Measurements from ENCODE around the gene TLE3.
A peak's percentile ranks its signal among the peaks of the same experiment; 100 is the strongest.

The TLE3 gene

DNA sequence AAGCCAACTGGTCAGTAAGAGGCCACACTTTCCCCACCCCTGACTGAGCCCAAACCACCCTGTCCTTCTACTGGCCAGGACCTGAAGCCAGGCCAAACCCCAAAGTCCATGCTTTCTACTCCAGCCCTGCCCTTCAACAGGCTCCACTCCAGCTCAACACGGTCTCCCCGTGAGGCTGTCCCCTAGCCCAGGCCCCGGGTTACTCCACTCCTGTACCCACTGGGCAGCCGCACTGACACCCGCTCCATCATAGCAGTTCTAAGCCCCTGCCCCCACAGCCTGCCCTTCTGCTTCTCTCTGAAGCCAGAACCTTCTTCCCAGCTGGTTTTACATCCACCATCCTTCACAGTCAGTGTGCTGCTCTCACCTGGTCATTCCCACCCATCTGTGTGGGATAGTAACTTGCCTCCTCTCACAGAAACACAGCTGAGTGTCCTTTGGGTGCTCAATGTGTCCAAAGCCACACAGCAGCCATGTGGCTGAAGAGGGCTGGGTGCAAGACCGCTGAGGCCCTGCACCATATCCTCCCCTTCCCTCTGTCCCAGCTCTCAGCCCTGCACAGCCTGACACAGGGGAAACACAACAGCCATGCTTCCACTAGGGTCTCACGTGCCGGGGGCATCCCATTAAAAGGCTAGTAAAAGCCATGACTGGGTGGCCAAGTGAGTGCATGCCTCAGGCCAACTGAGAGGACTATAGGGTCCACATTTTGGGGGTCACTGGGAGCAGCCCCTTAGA, 38.1 kb downstream of the TLE3 start:
- H3K27me3 Mint-ChIP-seq: no peaks in the 10 kb centered on the region
- H3K27ac Mint-ChIP-seq: peak overlapping the region; percentile 16
- H3K4me3 Mint-ChIP-seq: no peak overlapping the region
- no peaks in the 10 kb centered on the region for H3K4me1 Mint-ChIP-seq (ENCODE audit: low read depth)
- no peaks in the 10 kb centered on the region for H3K9me3 Mint-ChIP-seq (ENCODE audit: low read depth)
- no peaks in the 10 kb centered on the region for H3K36me3 Mint-ChIP-seq

DNA sequence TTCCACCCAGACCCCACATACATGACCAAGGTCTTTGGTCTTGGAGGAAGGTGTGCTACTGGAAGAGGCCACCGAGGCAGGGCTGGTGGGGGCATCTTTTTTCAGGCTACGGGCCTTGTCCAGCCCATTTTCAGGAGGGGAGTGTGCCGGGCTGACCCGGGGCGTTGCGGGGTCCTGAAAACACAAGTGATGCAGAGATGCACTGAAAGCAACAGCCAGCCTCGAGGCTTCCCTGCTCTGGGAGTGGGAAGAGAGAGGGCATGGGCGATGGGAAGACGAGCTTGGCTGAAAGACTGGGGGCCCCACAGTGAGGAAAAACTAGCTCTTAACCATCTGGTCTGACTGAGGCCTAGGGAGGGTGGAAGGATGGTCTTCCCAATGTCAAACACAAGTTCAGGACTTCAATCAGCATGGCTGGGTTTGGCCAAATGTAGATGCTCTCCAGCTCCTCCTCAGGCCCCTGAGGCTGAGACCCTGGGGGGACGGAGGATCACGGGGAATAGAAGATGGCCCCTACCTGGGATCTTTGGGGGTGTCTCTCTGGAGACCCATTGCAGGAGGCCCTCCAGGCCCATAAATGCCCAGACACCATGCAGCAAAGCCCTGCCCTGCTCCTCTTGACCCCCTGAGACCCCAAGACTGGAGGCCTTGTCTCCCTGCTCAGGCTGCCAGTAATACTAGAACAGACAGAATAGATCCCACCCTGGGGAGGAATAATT, 38.9 kb downstream of the TLE3 start:
- no peaks in the 10 kb centered on the region for H3K36me3 Mint-ChIP-seq
- no peaks in the 10 kb centered on the region for H3K27me3 Mint-ChIP-seq
- no peaks in the 10 kb centered on the region for H3K4me1 Mint-ChIP-seq (ENCODE audit: low read depth)
- no peaks in the 10 kb centered on the region for H3K9me3 Mint-ChIP-seq (ENCODE audit: low read depth)
- no peak overlapping the region for H3K4me3 Mint-ChIP-seq
- H3K27ac Mint-ChIP-seq: peak overlapping the region; percentile 10

DNA sequence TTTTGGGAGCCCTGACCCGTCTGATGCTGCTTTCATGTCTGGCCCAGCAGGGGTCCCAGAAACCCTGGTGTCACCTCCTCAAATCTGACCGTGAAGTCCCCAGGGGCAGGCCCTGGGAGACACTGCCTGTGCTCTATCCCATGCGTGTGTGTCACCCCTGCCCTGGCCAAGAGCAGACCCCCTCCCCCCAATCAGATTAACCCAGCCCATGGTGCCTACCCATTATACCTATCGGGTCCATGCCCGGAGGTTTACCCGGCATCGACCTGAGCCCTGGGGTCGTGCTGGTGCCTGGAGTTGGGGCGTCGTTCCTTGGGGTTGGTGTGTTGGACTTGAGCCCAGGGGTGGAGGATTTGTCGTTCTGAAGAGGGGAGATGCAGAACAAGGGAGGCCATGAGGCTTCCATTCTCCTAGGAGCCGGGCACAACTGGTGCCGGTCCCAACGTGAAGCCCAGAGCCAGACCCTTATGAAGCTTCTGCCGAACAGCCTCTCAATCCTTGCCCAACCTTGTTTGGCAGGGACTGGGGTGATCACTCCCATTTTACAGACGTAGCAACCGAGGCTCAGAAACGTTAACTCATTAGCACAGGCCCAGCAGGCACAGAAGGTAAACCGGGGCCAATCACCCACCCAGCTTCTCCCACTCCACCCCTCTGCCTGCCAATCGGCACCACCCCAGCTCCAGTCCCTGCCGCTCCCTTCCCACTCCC, 39.6 kb downstream of the TLE3 start:
- Mint-ChIP-seq H3K4me3 (no peak overlapping the region), H3K4me1 (ENCODE audit: low read depth) (no peaks in the 10 kb centered on the region), H3K9me3 (ENCODE audit: low read depth) (no peaks in the 10 kb centered on the region), H3K27ac (no peak overlapping the region), H3K27me3 (no peaks in the 10 kb centered on the region), H3K36me3 (no peaks in the 10 kb centered on the region)

DNA sequence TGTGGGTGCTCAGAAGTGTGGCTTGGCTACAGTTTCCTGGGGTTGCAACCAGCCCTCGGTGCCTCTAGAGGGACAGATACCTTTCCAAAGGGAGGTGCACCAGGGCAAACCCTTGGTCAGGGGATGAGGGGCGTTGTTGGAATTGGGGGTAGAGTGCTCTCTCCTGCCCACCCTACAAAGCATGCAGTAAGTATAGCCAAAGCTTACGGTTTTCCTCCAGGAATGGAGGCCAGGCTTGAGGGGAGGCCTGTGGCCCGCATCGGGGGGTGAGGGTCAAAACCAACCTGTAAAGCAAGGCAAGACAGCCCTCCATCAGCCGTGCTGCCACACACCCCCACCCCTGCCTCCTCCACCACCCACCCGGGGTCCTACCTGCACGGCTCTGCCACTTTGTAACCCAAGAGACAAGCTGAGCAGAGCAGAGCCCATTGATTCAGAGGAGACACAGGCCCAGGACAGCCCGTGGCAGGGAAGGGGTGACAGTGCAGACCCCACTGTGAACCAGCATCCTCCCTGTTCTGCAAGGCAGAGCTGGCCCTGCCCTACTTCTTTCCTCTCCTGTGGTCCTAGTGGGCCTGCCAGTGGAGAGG, 41.5 kb downstream of the TLE3 start:
- H3K9me3 Mint-ChIP-seq (ENCODE audit: low read depth): no peaks in the 10 kb centered on the region
- no peak overlapping the region for H3K27ac Mint-ChIP-seq
- no peaks in the 10 kb centered on the region for H3K4me1 Mint-ChIP-seq (ENCODE audit: low read depth)
- H3K36me3 Mint-ChIP-seq: no peaks in the 10 kb centered on the region
- no peaks in the 10 kb centered on the region for H3K27me3 Mint-ChIP-seq
- no peak overlapping the region for H3K4me3 Mint-ChIP-seq

DNA sequence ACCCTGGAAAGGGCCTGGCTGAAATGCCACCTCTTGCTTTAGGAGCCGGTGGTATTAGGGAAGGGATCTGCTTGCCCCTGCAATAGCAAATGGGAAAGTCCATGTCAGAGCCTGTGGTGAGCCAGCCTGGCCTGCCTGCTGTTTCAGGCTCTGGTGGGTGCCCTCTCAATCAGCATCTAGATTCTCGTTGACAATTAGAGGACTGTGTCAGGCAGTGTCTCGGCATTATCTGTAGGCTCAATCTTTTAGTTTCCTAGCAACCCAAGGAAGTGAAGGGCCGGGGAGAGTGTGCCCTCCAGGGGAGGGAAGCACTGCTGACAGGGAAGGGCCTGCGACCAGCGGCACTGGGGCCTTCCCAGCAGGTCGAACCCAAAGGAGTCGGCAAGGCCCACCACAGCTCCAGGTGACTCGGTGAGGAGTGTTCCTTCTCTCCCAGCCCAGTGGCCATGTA, 42.1 kb downstream of the TLE3 start:
- Mint-ChIP-seq H3K27ac (no peak overlapping the region), H3K4me1 (ENCODE audit: low read depth) (no peaks in the 10 kb centered on the region), H3K9me3 (ENCODE audit: low read depth) (no peaks in the 10 kb centered on the region), H3K4me3 (no peak overlapping the region), H3K27me3 (no peaks in the 10 kb centered on the region), H3K36me3 (no peaks in the 10 kb centered on the region)

DNA sequence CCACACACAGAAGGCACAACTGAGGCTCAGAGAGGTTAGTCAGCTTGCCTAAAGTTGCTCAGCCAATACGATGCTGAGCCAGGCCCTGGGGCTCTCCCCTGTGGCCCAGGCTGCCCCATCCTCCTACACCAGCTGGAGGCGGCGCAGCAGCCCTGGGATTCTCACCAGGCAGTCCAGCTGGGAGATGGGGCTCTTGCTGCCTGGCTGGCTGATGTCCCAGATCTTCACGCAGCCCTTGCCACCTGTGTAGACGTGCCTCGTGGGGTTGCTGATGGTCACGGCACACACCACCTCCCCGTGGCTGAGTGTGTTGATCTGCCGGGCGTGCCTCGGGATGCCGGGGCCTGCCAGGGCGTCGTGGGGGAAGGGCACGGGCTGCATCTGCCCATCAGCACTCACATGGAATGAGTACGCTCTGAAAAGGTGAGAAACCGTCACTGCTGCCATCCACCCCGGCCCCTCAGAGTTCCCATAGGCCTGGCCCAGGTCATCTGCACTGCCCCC, 42.8 kb downstream of the TLE3 start:
- no peaks in the 10 kb centered on the region for H3K4me1 Mint-ChIP-seq (ENCODE audit: low read depth)
- peaks cover 3% of the 10 kb centered on the region for H3K36me3 Mint-ChIP-seq
- H3K9me3 Mint-ChIP-seq (ENCODE audit: low read depth): no peaks in the 10 kb centered on the region
- no peak overlapping the region for H3K27ac Mint-ChIP-seq
- H3K27me3 Mint-ChIP-seq: no peaks in the 10 kb centered on the region
- no peak overlapping the region for H3K4me3 Mint-ChIP-seq

DNA sequence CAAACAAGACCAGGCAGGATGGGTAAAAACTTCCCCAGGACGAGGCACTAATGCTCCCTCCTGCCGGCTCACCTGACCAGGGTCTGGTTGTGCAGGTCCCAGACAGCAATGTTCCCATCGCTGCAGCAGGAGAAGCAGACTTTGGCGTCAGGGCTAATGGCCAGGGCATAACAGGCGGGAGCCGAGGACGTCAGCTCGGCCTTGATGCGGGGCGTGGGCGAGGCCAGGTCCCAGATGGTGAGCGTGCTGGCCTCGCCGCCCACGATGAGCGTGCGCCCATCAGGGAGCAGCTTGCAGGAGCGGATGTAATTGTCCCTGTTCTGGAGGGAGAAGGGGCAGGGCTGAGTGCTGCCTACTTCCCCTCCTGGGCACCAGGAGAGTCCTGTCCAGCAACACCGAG, 43.4 kb downstream of the TLE3 start:
- Mint-ChIP-seq H3K36me3 (peaks cover 3% of the 10 kb centered on the region), H3K27me3 (no peaks in the 10 kb centered on the region), H3K4me3 (no peak overlapping the region), H3K4me1 (ENCODE audit: low read depth) (no peaks in the 10 kb centered on the region), H3K9me3 (ENCODE audit: low read depth) (no peaks in the 10 kb centered on the region), H3K27ac (no peak overlapping the region)

DNA sequence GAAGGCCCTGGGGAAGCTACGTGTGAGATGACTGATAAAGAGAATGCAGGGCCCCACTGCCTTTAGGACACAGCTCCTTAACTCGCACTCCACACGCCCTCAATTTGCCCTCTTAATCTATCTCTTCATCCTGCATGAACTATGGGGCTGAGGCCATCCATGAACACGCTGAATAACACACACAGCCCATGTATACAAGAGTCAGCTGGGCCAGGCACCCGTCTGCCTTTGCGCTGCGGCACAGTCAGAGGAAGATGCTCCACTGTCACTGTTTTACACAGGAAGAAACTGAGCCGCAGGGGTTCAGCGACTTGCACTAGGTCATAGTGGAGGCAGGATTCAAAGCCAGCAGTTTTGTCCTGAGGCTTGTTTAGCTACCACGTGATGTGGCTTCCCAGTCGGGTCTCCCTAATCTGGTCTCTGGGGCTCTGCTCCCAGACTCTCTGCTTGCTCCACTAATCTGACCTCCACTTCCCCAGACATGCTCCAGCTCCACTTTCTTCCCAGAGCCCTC, 43.9 kb downstream of the TLE3 start:
- H3K4me1 Mint-ChIP-seq (ENCODE audit: low read depth): no peaks in the 10 kb centered on the region
- H3K27me3 Mint-ChIP-seq: no peaks in the 10 kb centered on the region
- H3K27ac Mint-ChIP-seq: no peak overlapping the region
- H3K9me3 Mint-ChIP-seq (ENCODE audit: low read depth): no peaks in the 10 kb centered on the region
- peaks cover 3% of the 10 kb centered on the region for H3K36me3 Mint-ChIP-seq
- no peak overlapping the region for H3K4me3 Mint-ChIP-seq

DNA sequence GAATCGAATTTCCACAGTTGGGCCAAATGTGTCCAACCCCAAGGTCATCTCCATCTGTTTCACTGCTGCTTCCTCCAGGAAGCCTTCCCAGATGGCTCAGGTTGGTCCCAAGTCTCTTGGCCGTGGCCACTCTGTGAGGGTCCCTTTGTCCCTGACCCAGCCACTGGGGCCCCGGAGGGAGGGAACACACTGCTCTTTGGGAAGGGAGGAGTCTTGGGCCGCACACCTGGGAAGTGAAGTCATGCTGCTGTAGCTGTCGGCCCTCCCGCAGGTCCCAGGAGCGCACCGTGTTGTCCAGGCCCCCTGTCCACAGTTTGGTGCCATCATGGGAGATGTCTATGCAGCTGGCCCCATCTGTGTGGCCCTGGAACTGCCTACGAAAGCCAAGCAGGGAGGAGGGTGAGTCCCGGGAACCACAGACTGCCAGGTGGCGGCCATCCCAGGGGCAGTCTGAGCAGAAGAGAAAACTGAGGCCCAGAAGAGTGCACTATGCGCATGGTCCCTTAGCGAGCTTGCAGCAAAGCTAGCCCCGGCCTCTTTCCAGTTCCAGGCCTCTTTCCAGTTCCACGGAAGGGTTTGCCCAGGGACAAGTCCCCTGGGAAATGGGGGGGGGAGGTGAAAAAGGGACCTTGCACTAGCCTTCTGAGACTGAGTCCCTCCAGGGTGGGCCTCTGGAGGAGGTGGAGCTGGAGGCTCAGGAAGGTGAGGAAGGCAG, 44.6 kb downstream of the TLE3 start:
- Mint-ChIP-seq H3K27ac (no peak overlapping the region), H3K27me3 (no peaks in the 10 kb centered on the region), H3K9me3 (ENCODE audit: low read depth) (no peaks in the 10 kb centered on the region), H3K4me1 (ENCODE audit: low read depth) (no peaks in the 10 kb centered on the region), H3K4me3 (no peak overlapping the region), H3K36me3 (peaks cover 3% of the 10 kb centered on the region)

DNA sequence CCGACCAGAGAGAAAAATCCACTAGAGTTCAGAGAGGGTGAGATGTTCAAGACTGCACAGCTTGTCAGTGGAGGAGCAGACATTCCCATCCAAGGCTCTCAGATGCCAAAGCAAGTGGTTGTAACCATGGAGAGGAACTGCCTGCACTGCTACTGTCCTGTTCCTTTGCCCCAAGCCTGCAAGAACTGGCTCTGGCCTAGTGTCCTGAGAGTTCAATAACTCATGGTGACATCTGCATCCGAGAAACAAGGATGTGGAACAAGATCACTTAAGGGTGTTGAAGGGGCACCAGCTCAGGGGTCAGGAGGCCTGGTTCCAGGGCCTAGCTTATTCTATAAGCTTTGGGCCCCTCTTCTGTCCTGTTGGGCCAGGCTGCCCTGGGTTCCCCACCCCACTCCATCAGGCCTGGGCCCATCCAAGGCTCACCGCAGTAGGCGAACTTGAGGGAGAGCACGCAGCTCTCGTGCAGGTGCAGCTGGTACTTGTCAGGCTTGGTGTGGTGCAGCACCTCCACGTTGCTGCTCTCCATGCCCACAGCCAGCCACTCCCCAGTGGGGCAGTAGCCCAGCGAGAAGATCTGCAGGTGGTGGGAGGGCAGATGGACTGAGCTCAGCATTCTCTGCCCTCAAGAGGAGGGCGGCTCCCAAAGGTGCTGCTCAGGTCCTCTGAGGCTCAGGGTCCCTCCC, 45.6 kb downstream of the TLE3 start:
- peaks cover 3% of the 10 kb centered on the region for H3K36me3 Mint-ChIP-seq
- no peaks in the 10 kb centered on the region for H3K27me3 Mint-ChIP-seq
- H3K4me3 Mint-ChIP-seq: no peak overlapping the region
- no peaks in the 10 kb centered on the region for H3K9me3 Mint-ChIP-seq (ENCODE audit: low read depth)
- no peaks in the 10 kb centered on the region for H3K4me1 Mint-ChIP-seq (ENCODE audit: low read depth)
- no peak overlapping the region for H3K27ac Mint-ChIP-seq

DNA sequence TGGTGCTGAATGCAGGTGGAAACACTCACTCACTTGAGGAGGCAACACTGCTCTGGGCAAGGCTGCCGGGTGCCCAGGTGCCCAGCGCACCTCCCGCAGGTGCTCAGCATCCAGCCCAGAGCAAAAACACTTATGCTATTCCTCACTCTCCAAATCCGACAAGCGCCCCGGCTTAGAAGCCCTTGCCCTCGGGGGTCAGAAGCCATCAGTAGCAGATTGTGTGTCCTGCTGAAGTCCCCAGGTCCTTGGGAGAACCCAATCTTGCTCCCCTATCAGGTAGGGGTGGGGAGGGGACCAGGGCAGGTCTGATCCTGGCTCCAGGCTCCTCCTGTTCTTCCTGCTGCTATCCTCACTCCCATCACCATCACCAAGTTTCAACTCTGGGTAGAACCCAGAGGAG, 46.7 kb downstream of the TLE3 start:
- Mint-ChIP-seq H3K36me3 (peaks cover 3% of the 10 kb centered on the region), H3K4me1 (ENCODE audit: low read depth) (no peaks in the 10 kb centered on the region), H3K27me3 (no peaks in the 10 kb centered on the region), H3K9me3 (ENCODE audit: low read depth) (no peaks in the 10 kb centered on the region), H3K4me3 (no peak overlapping the region), H3K27ac (no peak overlapping the region)

DNA sequence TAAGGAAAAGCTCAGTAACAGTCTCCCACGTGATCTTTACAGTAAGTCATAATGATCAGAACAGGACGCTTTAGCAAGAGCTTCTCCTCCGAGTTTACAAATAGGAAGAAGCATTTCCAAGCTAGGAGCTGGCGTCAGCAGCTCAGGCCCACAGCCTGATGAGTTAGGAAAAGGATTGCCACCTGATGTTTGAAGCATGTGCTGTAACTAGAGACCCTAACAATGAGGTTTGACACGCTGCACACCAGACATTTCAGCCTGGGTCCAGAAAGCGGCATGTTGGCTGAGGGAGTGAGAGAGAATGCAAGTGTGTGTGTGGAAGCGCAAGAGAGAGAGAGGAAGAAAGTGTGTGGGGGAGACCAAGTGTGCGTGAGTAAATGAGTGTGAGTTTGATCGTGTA, 47.3 kb downstream of the TLE3 start:
- Mint-ChIP-seq H3K36me3 (peaks cover 3% of the 10 kb centered on the region), H3K4me3 (no peak overlapping the region), H3K27me3 (no peaks in the 10 kb centered on the region), H3K9me3 (ENCODE audit: low read depth) (no peaks in the 10 kb centered on the region), H3K4me1 (ENCODE audit: low read depth) (no peaks in the 10 kb centered on the region), H3K27ac (no peak overlapping the region)

DNA sequence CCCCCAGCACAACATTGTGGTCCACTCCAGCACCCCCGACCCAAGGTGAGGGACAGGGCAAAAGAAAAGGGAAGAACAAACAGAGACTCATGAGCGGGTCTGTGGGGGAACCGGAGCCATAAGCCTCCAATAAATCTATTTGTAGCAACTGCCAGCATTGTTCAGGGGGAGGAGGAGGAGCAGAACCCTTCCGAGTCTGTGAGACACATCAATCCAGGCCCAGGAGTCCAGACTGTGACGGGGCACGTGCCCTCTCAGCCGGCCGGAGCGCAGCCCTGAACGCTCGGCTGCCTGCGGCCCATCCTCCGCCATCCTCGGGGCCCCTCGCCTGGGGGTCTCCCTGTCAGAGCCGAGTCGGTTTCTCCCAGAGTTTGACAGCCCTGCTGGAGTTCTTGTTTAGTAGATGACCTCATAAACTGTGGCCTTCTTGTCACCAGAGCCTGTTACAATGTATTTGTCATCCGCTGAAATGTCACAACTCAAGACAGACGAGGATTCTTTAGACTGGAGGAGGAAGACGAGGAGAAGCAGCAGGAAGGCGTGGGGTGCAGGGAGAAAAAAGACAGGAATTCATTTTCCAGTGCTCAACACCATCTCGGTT, 47.9 kb downstream of the TLE3 start:
- Mint-ChIP-seq H3K9me3 (ENCODE audit: low read depth) (no peaks in the 10 kb centered on the region), H3K27me3 (no peaks in the 10 kb centered on the region), H3K36me3 (peaks cover 3% of the 10 kb centered on the region), H3K27ac (no peak overlapping the region), H3K4me3 (no peak overlapping the region), H3K4me1 (ENCODE audit: low read depth) (no peaks in the 10 kb centered on the region)
